ENCODE data around the gene PTDSS2. TPM values are rescaled to one million over a fixed set of nuclear protein-coding genes. Genes with fewer than 3 reads are reported as not detected.
"Not testable (repeated sequence)": the region's sequence is repeated elsewhere in the genome, so short reads cannot be mapped to it uniquely, and the experiment has no call there.

Gene PTDSS2
- total and polyA plus RNA-seq, 4 experiments from 2014 or later = 5.5 to 26.1 (median 14.8) TPM

DNA sequence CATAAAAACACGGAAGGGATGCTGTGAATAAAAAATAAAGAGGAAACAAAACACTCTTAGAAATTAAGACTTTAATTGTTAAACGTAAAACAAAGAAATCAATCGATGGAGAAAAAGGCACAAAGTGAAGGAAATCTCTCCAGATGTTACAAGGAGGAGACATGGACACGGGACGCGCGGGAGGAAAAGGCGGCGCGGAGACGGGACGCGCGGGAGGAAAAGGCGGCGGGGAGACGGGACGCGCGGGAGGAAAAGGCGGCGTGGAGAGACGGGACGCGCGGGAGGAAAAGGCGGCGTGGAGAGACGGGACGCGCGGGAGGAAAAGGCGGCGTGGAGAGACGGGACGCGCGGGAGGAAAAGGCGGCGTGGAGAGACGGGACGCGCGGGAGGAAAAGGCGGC lies 25.3 kb upstream of the PTDSS2 start:
- CTCF ChIA-PET (ENCODE audit: partially characterized antibody); H3K9me3 Mint-ChIP-seq; H3K27ac ChIP-seq (ENCODE audit: low read depth, low read length); H3K27me3 ChIP-seq (ENCODE audit: insufficient read depth, low read length); H3K9me3 ChIP-seq (ENCODE audit: control insufficient read depth in 1 of 2, low read length in 2 of 2); H3K36me3 ChIP-seq (ENCODE audit: insufficient read depth, low read length); H3K4me3 Mint-ChIP-seq; H3K27me3 Mint-ChIP-seq; H3K4me1 Mint-ChIP-seq; H3K4me3 ChIP-seq (ENCODE audit: low read length in 2 of 2); H3K4me1 ChIP-seq (ENCODE audit: insufficient read depth, low read length); intact Hi-C loops (cut with micrococcal nuclease); DNase-seq: not testable (repeated sequence)
- POLR2A ChIA-PET (ENCODE audit: partially characterized antibody) = interaction anchor here (1.2 to 1.4 kb wide), 2 partner anchors 17 to 23 kb away, joined by 3 read pairs; partner anchors contain the start of gene ANO9
- H3K36me3 Mint-ChIP-seq = peaks cover 28 to 31% of the 10 kb centered on the region in 2 donors
- H3K27ac Mint-ChIP-seq = peak overlapping the region in 2 of 7 donors; percentile 65 to 70

DNA sequence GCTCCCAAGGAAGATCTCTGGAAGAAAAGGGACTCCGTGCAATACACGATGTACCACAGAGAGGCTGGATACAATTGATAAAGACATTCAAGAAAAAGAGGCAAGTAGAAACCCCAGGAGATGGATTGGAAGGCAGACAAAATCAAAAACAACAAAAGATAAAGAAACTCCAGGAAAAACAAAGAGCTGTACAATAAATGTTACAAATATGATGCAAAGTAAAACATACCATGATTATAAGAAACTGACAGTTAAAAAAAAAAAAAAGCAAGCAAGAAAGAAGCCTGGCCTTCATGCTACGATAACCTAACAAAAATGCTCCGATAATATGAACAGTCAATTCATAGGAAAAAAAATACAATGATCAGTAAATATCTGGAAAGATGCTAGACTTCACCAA lies 24.8 kb upstream of the PTDSS2 start:
- no peaks in the 10 kb centered on the region for H3K9me3 ChIP-seq (ENCODE audit: control insufficient read depth in 1 of 2, low read length in 2 of 2)
- H3K27me3 ChIP-seq (ENCODE audit: insufficient read depth, low read length) = no peaks in the 10 kb centered on the region
- Mint-ChIP-seq H3K9me3 (no peaks in the 10 kb centered on the region), H3K36me3 (peaks cover 28 to 31% of the 10 kb centered on the region in 2 donors), H3K4me3 (no peak overlapping the region), H3K27ac (peak overlapping the region in 1 of 7 donors; percentile 1), H3K27me3 (no peaks in the 10 kb centered on the region), H3K4me1 (peaks cover 0 to 1% (median under 1%) of the 10 kb centered on the region in 4 donors)
- no peaks in the 10 kb centered on the region for H3K4me1 ChIP-seq (ENCODE audit: insufficient read depth, low read length)
- no peak for DNase-seq
- no peaks in the 10 kb centered on the region for H3K36me3 ChIP-seq (ENCODE audit: insufficient read depth, low read length)
- intact Hi-C loops (cut with micrococcal nuclease) = no loop called here
- CTCF ChIA-PET (ENCODE audit: partially characterized antibody) = no interaction called here
- POLR2A ChIA-PET (ENCODE audit: partially characterized antibody) = interaction anchor here (1.2 to 1.9 kb wide), 2 partner anchors 8 to 22 kb away, joined by 3 to 12 read pairs; no protein-coding TSS in a partner anchor
- H3K4me3 ChIP-seq (ENCODE audit: low read length in 2 of 2) = no peak overlapping the region
- H3K27ac ChIP-seq (ENCODE audit: low read depth, low read length) = no peak overlapping the region

DNA sequence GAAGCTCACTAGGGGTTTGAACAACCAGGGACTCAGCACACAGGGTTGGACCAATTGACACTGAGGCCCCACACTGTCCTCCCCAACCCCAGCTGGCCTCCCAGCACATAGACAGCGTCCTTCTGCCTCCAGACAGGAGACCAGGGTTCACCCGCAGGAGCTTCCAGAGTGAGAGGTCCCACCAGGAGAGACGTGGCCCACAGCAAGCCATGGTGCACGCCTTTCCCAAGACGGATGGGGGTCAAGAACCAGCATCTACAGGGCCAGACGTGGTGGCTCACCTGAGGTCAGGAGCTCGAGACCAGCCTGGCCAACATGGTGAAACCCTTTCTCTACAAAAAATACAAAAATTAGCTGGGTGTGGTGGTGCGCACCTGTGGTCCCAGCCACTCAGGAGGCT lies 23.2 kb upstream of the PTDSS2 start:
- no peak overlapping the region for H3K27ac ChIP-seq (ENCODE audit: low read depth, low read length)
- no peaks in the 10 kb centered on the region for H3K36me3 ChIP-seq (ENCODE audit: insufficient read depth, low read length)
- peaks cover 28 to 31% of the 10 kb centered on the region in 2 donors for H3K36me3 Mint-ChIP-seq
- H3K27me3 ChIP-seq (ENCODE audit: insufficient read depth, low read length) = no peaks in the 10 kb centered on the region
- intact Hi-C loops (cut with micrococcal nuclease) = no loop called here
- no peaks in the 10 kb centered on the region for H3K9me3 Mint-ChIP-seq
- CTCF ChIA-PET (ENCODE audit: partially characterized antibody) = interaction anchor here (1.5 kb wide), 2 partner anchors 12 to 21 kb away, joined by 4 to 5 read pairs; partner anchors contain the start of gene SIGIRR
- no peaks in the 10 kb centered on the region for H3K27me3 Mint-ChIP-seq
- no peak overlapping the region for H3K27ac Mint-ChIP-seq
- H3K4me3 ChIP-seq (ENCODE audit: low read length in 2 of 2) = no peak overlapping the region
- peaks cover 0 to 1% (median under 1%) of the 10 kb centered on the region in 4 donors for H3K4me1 Mint-ChIP-seq
- POLR2A ChIA-PET (ENCODE audit: partially characterized antibody) = interaction anchor here (0.8 to 1.9 kb wide), 2 partner anchors 10 to 12 kb away, joined by 4 to 12 read pairs; partner anchors contain the start of gene SIGIRR
- no peaks in the 10 kb centered on the region for H3K9me3 ChIP-seq (ENCODE audit: control insufficient read depth in 1 of 2, low read length in 2 of 2)
- no peak overlapping the region for H3K4me3 Mint-ChIP-seq
- H3K4me1 ChIP-seq (ENCODE audit: insufficient read depth, low read length) = no peaks in the 10 kb centered on the region
- peak in 1 of 5 donors; percentile 19 for DNase-seq

DNA sequence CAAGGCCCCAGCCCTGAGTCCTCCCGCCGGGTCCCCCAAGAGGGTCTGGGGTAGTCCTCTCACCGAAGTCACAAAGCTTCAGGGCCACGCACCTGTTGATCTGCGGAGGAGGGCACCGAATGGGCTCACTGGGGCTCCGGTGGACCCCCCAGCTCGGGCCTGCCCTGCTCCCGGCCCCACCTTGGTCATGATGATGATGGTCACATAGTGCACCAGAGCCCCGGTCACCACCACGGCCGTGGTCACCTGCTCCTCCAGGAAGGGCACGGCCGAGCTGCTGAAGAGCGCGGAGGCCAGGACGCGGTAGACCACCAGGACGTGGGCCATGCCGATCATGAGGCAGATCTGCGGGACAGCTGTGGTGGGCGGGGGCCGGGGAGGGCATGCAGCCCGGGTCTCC lies 21.8 kb upstream of the PTDSS2 start:
- H3K4me1 ChIP-seq (ENCODE audit: insufficient read depth, low read length) = no peaks in the 10 kb centered on the region
- no peaks in the 10 kb centered on the region for H3K27me3 ChIP-seq (ENCODE audit: insufficient read depth, low read length)
- Mint-ChIP-seq H3K36me3 (peaks cover 24 to 25% of the 10 kb centered on the region in 2 donors), H3K9me3 (no peaks in the 10 kb centered on the region), H3K4me1 (peaks cover 0 to 1% (median under 1%) of the 10 kb centered on the region in 4 donors), H3K27ac (no peak overlapping the region), H3K27me3 (no peaks in the 10 kb centered on the region), H3K4me3 (no peak overlapping the region)
- CTCF ChIA-PET (ENCODE audit: partially characterized antibody) = interaction anchor here (0.5 to 1.9 kb wide), 2 partner anchors 12 to 19 kb away, joined by 3 to 4 read pairs; no protein-coding TSS in a partner anchor
- no peaks in the 10 kb centered on the region for H3K9me3 ChIP-seq (ENCODE audit: control insufficient read depth in 1 of 2, low read length in 2 of 2)
- H3K27ac ChIP-seq (ENCODE audit: low read depth, low read length) = no peak overlapping the region
- peaks cover 11% of the 10 kb centered on the region for H3K36me3 ChIP-seq (ENCODE audit: insufficient read depth, low read length)
- peak in 1 of 5 donors; percentile 11 for DNase-seq
- POLR2A ChIA-PET (ENCODE audit: partially characterized antibody) = interaction anchor here (0.9 kb wide), 1 partner anchor 11 kb away, joined by 5 read pairs; no protein-coding TSS in a partner anchor
- H3K4me3 ChIP-seq (ENCODE audit: low read length in 2 of 2) = no peak overlapping the region
- intact Hi-C loops (cut with micrococcal nuclease) = no loop called here

DNA sequence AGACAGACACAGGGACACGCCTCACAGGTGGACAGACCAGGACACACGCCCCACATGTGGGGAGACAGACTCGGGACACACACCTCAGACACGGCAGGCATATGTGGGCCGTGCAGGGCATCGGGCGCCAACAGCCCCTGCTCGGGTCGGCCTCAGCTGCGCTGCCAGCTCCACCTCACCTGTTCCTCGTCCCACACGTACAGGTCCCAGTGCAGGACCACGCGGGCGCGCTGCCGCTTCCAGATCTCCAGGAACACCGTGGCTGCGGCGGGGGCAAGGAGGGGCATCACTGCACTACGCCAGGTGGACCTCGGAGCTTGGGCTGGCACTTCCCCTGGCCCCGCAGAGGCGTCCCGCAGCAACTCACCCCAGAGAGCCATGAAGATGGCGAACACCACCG lies 20.7 kb upstream of the PTDSS2 start:
- CTCF ChIA-PET (ENCODE audit: partially characterized antibody) = no interaction called here
- H3K27ac Mint-ChIP-seq = peak overlapping the region in 1 of 7 donors; percentile 37
- intact Hi-C loops (cut with micrococcal nuclease) = no loop called here
- POLR2A ChIA-PET (ENCODE audit: partially characterized antibody) = no interaction called here
- H3K36me3 Mint-ChIP-seq = peaks cover 22 to 23% of the 10 kb centered on the region in 2 donors
- no peaks in the 10 kb centered on the region for H3K4me1 ChIP-seq (ENCODE audit: insufficient read depth, low read length)
- no peaks in the 10 kb centered on the region for H3K9me3 Mint-ChIP-seq
- H3K27me3 ChIP-seq (ENCODE audit: insufficient read depth, low read length) = no peaks in the 10 kb centered on the region
- H3K36me3 ChIP-seq (ENCODE audit: insufficient read depth, low read length) = peaks cover 12% of the 10 kb centered on the region
- H3K27ac ChIP-seq (ENCODE audit: low read depth, low read length) = no peak overlapping the region
- no peak overlapping the region for H3K4me3 ChIP-seq (ENCODE audit: low read length in 2 of 2)
- H3K4me1 Mint-ChIP-seq = peaks cover 0 to 1% (median under 1%) of the 10 kb centered on the region in 4 donors
- H3K4me3 Mint-ChIP-seq = no peak overlapping the region
- DNase-seq = no peak
- H3K9me3 ChIP-seq (ENCODE audit: control insufficient read depth in 1 of 2, low read length in 2 of 2) = no peaks in the 10 kb centered on the region
- H3K27me3 Mint-ChIP-seq = no peaks in the 10 kb centered on the region

DNA sequence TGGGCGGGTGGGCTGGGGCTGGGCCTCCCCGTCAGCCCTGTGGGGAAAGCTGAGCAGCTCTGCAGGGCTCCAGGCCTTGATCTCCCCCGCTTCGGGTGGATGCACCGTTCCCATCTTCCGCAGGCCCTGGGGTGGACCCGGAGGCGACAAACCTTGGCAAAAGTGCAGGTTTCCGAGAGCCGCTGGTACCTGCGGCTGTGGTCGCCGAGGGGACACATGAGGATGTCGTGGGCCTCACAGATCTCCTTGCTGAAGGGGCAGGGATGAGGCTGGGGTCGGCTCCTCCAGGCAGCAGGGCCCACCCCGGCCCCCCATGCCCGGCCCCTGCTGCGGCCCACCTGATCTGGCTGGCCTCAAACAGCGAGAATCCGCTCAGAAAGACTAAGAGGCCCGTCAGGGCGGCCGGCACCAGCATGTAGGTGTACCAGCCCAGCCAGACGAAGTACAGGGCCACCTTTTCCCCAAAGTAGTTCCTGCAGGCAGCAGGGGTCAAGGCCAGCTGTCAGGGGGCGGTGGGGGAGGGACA lies 20.1 kb upstream of the PTDSS2 start:
- ChIA-PET CTCF (ENCODE audit: partially characterized antibody) (no interaction called here), POLR2A (ENCODE audit: partially characterized antibody) (no interaction called here)
- Mint-ChIP-seq H3K4me1 (no peaks in the 10 kb centered on the region), H3K27ac (no peak overlapping the region), H3K9me3 (no peaks in the 10 kb centered on the region), H3K4me3 (no peak overlapping the region), H3K36me3 (peaks cover 17 to 22% of the 10 kb centered on the region in 2 donors), H3K27me3 (no peaks in the 10 kb centered on the region)
- intact Hi-C loops (cut with micrococcal nuclease) = no loop called here
- H3K36me3 ChIP-seq (ENCODE audit: insufficient read depth, low read length) = peaks cover 12% of the 10 kb centered on the region
- DNase-seq = peak in 1 of 5 donors; percentile 5
- no peaks in the 10 kb centered on the region for H3K27me3 ChIP-seq (ENCODE audit: insufficient read depth, low read length)
- no peaks in the 10 kb centered on the region for H3K4me1 ChIP-seq (ENCODE audit: insufficient read depth, low read length)
- no peak overlapping the region for H3K4me3 ChIP-seq (ENCODE audit: low read length in 2 of 2)
- no peak overlapping the region for H3K27ac ChIP-seq (ENCODE audit: low read depth, low read length)
- H3K9me3 ChIP-seq (ENCODE audit: control insufficient read depth in 1 of 2, low read length in 2 of 2) = no peaks in the 10 kb centered on the region

DNA sequence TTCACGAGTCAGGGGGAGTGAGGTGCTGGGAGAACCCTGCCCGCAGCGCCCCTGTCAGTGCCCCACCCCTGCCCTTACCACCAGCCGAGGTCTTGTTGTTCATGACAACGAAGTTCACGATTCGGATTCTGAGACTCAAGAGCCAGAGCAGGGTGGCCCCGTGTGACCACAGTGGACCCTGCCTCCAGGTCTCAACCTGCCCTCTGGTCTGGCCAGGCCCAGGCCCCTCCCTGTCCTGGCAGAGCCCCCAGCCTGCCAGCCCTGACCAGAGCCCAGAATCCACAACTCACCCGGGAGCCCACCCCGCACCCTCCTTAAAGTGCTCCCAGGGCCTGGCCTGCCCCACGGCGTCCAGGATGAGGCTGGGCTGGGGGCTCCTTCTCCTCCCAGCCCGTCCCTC lies 18.2 kb upstream of the PTDSS2 start:
- no peaks in the 10 kb centered on the region for H3K9me3 ChIP-seq (ENCODE audit: control insufficient read depth in 1 of 2, low read length in 2 of 2)
- H3K36me3 ChIP-seq (ENCODE audit: insufficient read depth, low read length) = peaks cover 12% of the 10 kb centered on the region
- H3K4me3 ChIP-seq (ENCODE audit: low read length in 2 of 2) = no peak overlapping the region
- Mint-ChIP-seq H3K9me3 (no peaks in the 10 kb centered on the region), H3K27me3 (no peaks in the 10 kb centered on the region), H3K4me3 (no peak overlapping the region), H3K27ac (no peak overlapping the region), H3K36me3 (peaks cover 11 to 18% of the 10 kb centered on the region in 2 donors), H3K4me1 (peaks cover 0 to 5% (median 3%) of the 10 kb centered on the region in 4 donors)
- no peaks in the 10 kb centered on the region for H3K4me1 ChIP-seq (ENCODE audit: insufficient read depth, low read length)
- POLR2A ChIA-PET (ENCODE audit: partially characterized antibody) = no interaction called here
- intact Hi-C loops (cut with micrococcal nuclease) = no loop called here
- H3K27me3 ChIP-seq (ENCODE audit: insufficient read depth, low read length) = no peaks in the 10 kb centered on the region
- H3K27ac ChIP-seq (ENCODE audit: low read depth, low read length) = no peak overlapping the region
- CTCF ChIA-PET (ENCODE audit: partially characterized antibody) = no interaction called here
- peak in 1 of 5 donors; percentile 22 for DNase-seq

All from CD4-positive, alpha-beta memory T cell (primary cell).